Left ventricle myocardium superior (tissue), 1 donor: ENCODE measurements around the gene IKBKE. TPM values are rescaled to one million over a fixed set of nuclear protein-coding genes. Genes with fewer than 3 reads are reported as not detected.

Experiments
- ATAC-seq: fragments of 200-7000 bp; cut with Tn5 transposase; one replicate; pipeline ENCODE4 v1.9.1; 2020; ENCODE audit warnings: mild to moderate bottlenecking, moderate library complexity
- DNase-seq: peaks from one replicate; pipeline ENCODE4 v3.0.0-alpha.2; 2020
- intact Hi-C: fragments of 100-400 bp; cut with micrococcal nuclease; formaldehyde crosslinking; loops from one replicate; pipeline ENCODE4 v1.11.0; 2022
- total RNA-seq: library from RNA; stranded (reverse); fragmentation: NEBNext Ultra II Directional; extraction: Animal tissue kit (Norgen Biotek cat#: 25700); gene quantifications from one replicate; pipeline ENCODE4 v1.2.1, GENCODE V29; 2021
- donor health status: DM: no; HTN: yes; CAD: no; lungs with severe emphysema.

Gene IKBKE
- total RNA-seq, 1 donor from 2014 or later: 0.64 TPM

GRCh38 chr1:206451134-206451686, 19.1 kb upstream of the IKBKE start:
- intact Hi-C loops: no loop called here
- ATAC-seq: no peak

DNA sequence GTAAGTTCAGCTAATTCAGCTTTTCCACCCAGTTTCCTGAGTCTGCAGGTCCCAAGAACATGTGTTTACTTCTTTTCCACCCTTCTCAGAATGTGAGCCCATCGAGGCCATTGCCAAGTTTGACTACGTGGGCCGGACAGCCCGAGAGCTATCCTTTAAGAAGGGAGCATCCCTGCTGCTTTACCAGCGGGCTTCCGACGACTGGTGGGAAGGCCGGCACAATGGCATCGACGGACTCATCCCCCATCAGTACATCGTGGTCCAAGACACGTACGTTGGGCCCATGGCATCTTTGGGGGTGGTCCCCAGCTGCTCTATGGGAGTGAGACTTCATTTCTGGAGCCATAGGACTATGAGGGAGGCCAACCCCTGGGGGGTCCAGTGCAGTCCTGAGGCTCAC, 17.2 kb upstream of the IKBKE start:
- no peak for DNase-seq
- ATAC-seq: no peak
- intact Hi-C loops: no loop called here

More at GRCh38 chr1:206451134-206451686, 19.1 kb upstream of the IKBKE start:
- no peak for DNase-seq

- no peak for DNase-seq
- intact Hi-C loops: no loop called here
- ATAC-seq: no peak
Observed at GRCh38 chr1:206455289-206455665, 15.0 kb upstream of the IKBKE start.

- DNase-seq: no peak
- ATAC-seq: no peak
- intact Hi-C loops: no loop called here
Observed at GRCh38 chr1:206455666-206456344, 14.5 kb upstream of the IKBKE start.

GRCh38 chr1:206456577-206457370, 13.5 kb upstream of the IKBKE start:
- intact Hi-C loops: no loop called here
- DNase-seq: no peak
- ATAC-seq: peak; percentile 51

- DNase-seq: no peak
- intact Hi-C loops: no loop called here
- ATAC-seq: peak; percentile 28
Observed at GRCh38 chr1:206457408-206458120, 12.7 kb upstream of the IKBKE start.

GRCh38 chr1:206459703-206460102, 10.6 kb upstream of the IKBKE start:
- ATAC-seq (no peak), DNase-seq (no peak)
- intact Hi-C loops: no loop called here

DNA sequence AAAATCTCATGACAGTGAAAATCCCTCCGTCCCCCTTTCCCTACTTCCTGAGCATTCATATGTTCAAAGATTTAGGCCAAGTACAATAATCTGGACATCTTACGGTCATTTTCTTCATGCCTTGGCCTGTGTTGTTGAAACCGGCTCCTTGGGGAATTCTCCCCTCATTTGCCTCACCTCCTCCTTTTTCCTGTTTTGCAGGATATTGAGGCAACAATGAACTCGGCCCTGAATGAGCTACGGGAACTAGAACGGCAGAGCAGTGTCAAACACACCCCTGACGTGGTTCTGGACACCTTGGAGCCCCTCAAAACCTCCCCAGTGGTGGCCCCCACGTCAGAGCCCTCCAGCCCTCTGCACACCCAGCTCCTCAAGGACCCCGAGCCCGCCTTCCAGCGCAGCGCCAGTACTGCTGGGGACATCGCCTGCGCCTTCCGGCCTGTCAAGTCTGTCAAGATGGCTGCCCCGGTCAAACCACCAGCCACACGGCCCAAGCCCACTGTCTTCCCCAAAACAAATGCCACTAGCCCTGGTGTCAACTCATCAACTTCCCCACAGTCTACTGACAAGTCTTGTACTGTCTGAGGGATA, 9.3 kb upstream of the IKBKE start:
- intact Hi-C loops: no loop called here
- DNase-seq: no peak
- peak; percentile 45 for ATAC-seq

DNA sequence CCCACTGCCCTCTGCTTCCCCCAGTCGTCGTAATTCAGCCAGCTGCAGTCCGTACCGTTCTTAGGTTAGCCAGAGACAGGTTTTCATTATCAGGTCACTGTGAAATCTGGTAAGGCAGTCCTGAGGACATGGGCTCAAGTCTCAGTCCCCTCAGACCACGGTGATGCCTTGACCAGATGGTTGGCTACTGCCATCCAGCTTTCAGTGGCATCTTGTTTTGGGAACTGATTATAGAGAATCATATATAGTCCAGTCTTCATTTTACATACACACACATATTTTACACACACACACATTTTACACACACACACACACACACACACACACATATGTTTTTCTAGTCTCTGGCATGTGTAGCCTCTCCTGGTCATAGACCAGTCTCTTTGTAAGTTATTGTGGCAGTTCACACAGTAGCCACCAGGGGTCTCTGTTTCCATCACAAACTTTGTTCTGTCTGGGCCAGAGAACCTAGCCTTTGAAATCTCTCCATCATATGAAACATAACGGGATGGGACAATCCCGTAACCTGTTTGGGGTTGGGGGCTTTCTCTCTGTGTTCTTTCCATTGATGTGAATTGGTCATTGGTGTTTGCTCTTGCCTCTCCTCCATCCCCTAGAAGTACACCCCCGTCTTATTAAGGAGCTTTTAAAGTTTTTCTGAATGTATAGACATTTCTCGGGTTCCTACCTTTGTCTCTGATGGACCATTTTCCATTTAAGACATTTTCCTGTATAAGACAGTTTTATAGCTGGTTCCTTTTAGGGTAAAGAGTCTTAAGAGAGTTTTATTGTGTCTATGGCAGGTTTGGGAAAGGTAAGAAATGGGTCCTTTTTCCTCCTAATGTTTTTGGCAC, 8.4 kb upstream of the IKBKE start:
- ATAC-seq (peak; percentile 73), DNase-seq (no peak)
- intact Hi-C loops: no loop called here

- ATAC-seq (no peak), DNase-seq (no peak)
- intact Hi-C loops: no loop called here
Observed at GRCh38 chr1:206463137-206463536, 7.1 kb upstream of the IKBKE start.

DNA sequence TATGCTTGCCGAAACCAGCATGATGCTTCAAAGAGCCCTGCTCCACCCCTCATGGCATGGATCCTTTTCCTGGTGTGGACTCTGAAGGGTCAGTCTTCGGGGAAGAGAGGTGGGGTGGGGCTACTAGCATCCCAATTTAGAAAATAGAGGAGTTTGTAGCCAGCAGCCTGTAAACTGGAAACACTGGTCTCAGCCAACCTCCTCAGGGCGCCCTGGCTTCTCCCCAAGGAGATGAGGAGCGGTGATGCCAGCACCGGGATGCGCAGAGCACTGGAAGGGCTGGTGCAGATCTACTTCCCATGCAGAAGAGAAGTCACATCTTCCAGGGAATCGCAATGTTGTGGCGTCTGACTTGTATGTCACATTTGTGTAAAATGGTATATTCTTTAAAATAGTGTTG, 6.4 kb upstream of the IKBKE start:
- DNase-seq (no peak), ATAC-seq (no peak)
- intact Hi-C loops: no loop called here

GRCh38 chr1:206464456-206464964, 5.8 kb upstream of the IKBKE start:
- no peak for DNase-seq
- ATAC-seq: peak; percentile 55
- intact Hi-C loops: no loop called here

DNA sequence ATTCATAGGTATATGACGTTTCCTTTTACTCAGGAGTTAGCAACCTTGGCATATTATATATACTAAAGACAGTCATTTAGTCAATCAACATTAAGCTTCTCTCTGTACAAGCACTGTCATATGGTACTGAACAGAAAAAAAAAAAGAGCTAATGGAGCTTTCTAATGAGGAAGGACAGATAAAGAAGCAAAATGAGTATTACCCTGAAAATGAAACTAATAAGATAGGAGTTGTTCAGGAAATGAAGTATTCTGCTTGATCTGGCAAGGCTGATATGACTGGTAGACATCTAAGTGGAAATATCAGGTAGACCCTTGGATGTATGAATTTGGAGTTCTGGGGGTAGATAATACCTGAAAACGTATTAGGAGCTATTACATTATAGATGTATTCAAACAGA, 4.3 kb upstream of the IKBKE start:
- DNase-seq: no peak
- ATAC-seq: no peak
- intact Hi-C loops: no loop called here

DNA sequence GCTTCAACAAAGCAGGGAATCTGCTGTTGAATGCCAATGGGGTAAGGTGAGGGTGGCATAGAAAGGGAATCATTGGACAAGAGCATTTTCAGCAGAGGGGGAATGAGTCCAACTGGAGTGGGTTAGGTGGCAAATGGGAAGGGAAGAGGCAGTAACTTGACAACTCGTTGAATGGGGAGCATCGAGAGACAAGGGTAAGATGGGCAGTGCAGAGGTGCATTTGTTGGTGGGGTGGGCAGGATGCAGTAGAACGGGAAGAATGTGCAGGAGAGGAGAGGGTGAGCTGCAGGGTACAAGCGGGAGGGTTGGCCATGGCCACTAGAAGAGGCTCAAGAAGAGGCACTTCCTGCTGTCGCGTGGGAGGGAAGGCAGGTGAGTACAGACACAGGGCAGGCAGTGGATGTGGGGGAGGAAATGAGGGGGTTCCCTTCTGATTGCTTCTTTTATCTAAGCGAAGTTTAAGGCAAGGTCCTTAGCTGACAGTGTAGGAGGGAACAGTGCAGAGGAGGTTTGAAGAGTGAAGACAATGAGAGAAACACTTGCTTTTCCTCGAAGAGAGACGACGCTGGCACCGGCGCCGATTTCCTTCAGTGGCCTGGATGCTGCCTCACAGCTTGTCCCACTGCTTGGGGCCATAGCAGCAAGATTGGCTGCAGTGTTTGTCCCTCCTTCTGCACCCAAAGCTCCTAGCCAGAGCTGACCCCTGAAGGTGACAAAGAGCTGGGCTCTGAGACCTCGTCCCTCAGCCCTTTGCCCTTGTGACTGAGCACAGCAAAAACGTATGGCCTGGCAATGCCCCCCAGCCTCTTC, 3.2 kb upstream of the IKBKE start:
- intact Hi-C loops: no loop called here
- ATAC-seq (no peak), DNase-seq (no peak)

DNA sequence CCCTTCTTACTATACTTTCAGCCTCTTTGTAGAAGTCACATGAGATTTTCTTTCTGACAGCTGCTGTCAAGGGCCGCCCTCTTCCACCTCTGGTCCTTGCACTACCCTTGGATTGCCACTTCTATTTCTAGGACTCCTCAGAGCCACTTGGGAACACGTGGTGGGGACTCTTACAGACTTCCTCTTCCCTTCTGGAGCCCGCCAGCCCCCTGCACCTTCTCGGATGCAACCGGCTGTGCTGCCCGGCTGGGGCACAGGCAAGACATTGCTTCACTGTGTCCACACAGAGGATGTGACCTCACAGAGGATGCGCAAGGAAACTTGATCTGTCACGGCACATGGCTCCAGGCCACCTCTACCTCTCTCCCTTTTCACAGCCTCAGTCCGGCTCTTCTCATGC, 2.4 kb upstream of the IKBKE start:
- intact Hi-C loops: no loop called here
- peak; percentile 53 for DNase-seq
- ATAC-seq: peak; percentile 4

- DNase-seq (no peak), ATAC-seq (no peak)
- intact Hi-C loops: no loop called here
Observed at GRCh38 chr1:206468571-206468970, 1.7 kb upstream of the IKBKE start.

DNA sequence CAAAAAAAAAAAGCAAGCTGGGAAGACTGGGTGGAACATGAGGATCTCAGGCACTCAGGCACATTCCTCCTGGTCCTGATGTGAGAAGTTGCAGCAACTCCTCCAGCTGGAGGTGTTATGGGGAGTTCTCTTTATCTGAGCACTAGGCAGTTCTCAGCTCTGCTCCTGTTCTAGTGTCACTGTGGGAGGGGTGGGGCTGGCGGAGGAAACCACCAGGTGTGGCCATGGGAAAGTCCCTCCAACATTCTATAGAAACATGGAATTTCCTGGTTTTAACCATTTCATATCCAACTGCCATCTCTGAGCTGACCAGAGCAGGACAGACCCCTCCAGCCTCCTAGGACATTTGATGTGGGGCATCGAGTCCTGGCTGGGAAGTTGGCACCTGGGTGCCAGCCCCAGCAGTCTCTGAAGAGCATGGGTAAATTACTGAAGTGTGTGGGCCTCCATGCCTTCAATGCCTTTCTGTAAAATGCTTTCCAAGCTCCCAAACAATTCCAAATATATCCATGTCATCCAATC, 804 bp upstream of the IKBKE start:
- ATAC-seq: no peak
- DNase-seq: no peak
- intact Hi-C loops: no loop called here
